GM21619 (cell line): ENCODE data around the gene SLC38A3.

Experiments
- ATAC-seq: cut with Tn5 transposase; IDR thresholded peaks from one replicate; pipeline ENCODE4 v1.9.1; 2021; ENCODE audit not compliant: unreplicated experiment

The SLC38A3 gene

GRCh38 chr3:50204804-50205412 is at the start of gene SLC38A3:
SLC38A3 (plus strand) TSS chr3:50205271; CDS start chr3:50214200, 8,929 bp downstream.
- ATAC-seq, result no peak

- ATAC-seq, result no peak
These were observed 49.6 kb upstream of the SLC38A3 start for GRCh38 chr3:50155491-50155878.

- no peak for ATAC-seq
These were observed 49.2 kb upstream of the SLC38A3 start for GRCh38 chr3:50155891-50156290.

DNA sequence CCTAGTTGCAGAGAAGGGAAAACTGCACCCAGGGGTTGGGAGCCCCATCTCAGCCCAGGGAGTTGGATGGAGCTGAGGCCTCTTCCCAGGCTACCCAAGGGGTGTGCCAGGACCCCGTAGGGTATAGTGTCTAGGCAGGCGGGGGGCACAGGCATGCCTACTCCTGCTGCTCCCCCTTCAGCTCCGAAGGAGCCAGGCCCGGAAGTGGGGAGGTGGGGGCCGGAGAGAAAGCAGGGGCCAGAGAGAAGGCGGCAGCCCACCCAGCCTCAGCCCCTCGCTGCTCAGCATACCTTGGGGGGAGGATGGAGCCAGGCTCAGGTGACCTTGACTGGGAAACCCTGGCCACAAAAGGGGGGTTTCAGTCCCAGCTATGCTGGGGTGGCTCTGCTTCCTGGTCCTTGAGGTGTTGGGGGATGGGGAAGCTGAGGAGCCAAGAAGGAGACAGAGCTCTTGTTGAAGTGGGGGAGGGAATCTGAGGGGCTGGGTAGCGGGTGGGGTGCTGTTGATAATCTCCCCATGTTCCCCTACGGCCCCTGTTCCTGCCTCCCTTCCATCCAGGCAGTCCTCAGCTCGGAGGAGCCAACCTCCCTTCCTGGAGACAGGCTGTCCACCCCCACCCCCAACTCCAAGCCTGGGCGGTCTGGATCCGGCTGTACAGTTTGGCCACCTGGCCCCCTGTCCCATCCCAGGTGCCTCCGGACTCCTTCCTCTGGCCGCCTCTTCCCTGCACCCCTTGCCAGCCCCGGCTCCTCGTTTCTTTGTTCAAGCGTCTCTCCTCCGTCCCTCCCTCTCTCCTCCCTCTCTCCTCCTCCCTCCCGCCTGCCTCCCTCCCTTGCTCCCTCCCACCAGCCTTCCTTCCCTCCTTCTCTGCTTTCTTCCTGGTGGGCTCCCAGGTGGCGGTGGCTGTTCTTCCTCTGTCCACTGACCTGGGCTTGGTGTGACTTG is 48.2 kb upstream of the SLC38A3 start:
- ATAC-seq, result no peak

- no peak for ATAC-seq
These were observed 47.1 kb upstream of the SLC38A3 start for GRCh38 chr3:50157827-50158529.

DNA sequence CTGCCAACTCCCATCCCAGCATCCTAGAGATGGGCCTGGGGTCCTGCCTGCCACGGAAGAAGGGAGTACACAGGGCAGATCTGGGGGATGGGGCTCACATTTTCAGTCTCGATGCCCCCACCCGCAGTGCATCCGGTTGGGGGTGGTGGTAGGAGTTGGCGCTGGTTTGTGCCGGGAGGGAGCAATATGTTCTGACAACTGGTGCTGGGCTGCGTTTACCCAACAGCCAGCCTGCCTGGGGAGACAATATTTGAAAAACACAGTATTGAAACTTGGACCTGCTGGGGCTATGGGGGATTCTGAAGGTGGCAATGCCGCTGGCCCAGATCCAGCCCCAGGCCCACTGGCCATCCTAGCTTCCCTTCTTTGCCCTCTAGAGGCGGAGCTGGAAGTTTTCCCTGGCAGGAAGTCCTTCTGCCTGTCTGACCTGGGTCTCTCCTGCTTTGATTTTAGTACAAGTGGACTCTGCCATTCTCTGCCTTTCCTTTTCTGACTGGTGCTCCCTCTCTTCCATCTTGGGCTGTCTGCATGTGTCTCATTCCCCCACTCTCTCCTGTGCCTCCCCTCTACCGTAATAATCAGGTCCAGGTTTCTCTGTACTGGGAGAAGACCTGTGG is 46.4 kb upstream of the SLC38A3 start:
- ATAC-seq, result no peak

DNA sequence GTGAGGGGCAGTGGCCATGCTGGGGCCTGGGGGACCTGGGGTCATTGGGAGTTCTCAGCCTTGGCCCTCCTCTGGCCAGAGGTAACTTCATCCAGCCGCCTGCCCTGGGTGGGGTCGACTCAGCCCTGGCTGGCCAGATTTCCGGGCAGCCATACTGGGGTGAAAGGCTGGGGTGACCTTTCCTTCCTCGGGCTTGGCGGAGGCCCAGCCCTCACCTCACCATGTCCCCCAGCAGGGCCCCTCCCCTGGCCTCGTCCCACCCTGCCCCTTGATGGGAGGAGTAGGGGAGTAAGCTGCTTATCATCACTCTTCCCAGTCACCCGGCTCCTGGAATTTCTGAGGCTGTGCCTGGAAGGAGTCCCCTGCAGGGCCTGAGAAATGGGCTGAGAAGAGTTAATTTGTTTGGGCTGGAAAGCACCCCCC is 44.5 kb upstream of the SLC38A3 start:
- no peak for ATAC-seq

DNA sequence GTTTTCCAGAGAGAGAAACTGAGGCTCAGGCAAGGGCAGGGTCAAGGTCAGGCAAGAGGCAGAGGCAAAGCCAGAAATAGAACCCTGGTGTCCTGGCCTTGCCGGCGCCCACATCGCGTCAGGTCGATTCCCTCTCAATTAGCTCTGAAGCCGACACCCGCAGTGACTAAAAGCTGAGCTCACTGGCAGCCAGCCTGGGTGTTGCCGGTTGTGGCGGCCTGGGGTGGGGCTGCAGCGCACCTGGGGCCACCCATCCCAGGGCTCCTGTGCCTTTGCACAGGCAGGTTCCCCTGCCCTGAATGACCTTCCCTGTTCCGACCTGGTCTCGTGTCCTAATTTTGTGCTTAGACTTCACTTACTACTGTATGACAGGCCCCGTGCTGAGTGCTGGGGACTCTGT is 43.8 kb upstream of the SLC38A3 start:
- ATAC-seq, result no peak

- no peak for ATAC-seq
These were observed 42.8 kb upstream of the SLC38A3 start for GRCh38 chr3:50162034-50162883.

GRCh38 chr3:50163572-50164455 is 41.3 kb upstream of the SLC38A3 start:
- no peak for ATAC-seq

DNA sequence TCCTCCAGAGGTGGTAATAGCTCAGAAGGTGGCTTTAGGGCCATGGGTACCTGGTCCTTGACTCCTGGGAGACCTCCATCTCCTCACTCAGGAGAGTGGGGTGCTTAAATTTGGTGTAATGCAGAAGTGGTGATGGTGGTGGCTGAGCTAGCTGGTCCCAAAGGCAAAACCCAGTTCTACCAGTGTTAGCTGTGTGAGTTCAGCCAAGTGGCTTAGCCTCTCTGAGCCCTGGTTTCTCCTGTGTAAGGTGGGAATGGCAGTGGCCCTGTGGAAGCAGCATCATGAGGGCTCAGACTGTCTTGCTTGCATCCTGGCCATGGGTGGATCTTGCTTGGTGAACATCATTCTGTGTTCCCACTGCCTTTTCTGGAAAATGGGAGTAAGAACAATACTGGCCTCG is 40.6 kb upstream of the SLC38A3 start:
- ATAC-seq, result no peak

GRCh38 chr3:50164984-50165909 is 39.8 kb upstream of the SLC38A3 start:
- ATAC-seq, result no peak

DNA sequence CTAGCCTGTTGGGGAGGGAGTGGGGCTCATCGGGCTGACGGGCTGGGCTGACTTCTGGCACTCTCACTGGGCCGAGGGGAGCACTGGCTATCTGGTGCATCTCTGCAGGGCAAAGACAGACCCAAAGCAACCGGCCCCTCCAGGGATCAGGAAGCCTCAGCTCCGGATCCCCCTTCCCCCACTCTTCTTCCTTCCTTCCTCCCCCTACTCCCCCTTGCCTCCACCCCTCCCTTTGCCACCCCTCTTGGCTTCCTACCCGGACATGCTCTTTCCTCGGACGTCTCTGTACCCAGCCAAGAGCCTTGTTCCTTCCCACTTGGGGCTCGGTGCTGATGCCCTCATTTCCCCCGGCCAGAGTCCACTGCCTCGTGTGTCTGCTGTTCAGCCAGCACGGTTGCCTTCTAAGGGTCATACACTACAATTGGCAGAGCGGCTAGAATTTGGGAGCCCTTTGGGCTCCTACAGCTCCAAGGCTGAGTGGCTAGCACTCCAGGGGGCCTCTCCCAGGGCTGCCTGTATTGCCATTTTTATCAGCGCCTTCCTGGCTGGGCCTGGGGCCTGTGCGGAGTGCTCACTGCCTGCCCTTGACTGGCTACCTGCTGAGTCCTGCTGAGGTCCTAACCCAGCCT is 39.0 kb upstream of the SLC38A3 start:
- no peak for ATAC-seq

- ATAC-seq, result no peak
These were observed 38.5 kb upstream of the SLC38A3 start for GRCh38 chr3:50166620-50167019.

- ATAC-seq, result no peak
These were observed 37.8 kb upstream of the SLC38A3 start for GRCh38 chr3:50167069-50167840.

DNA sequence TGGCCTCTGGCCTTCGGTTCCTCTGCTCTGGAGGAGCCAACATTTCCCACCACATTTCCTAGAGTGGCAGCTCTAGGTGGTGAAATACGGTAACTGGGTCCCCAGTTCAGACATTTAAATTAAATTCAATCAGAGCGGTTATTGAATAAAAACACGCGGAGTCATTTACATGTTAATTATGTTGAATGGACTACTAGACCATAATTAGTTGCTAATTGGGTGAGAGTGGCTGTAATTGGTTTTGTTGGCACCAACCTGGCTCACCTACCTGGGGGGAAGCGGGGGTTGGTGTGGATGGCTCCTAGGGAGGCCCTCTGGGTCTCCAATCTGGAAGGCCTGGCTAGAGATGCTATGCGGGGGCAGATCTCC is 37.2 kb upstream of the SLC38A3 start:
- ATAC-seq, result no peak

DNA sequence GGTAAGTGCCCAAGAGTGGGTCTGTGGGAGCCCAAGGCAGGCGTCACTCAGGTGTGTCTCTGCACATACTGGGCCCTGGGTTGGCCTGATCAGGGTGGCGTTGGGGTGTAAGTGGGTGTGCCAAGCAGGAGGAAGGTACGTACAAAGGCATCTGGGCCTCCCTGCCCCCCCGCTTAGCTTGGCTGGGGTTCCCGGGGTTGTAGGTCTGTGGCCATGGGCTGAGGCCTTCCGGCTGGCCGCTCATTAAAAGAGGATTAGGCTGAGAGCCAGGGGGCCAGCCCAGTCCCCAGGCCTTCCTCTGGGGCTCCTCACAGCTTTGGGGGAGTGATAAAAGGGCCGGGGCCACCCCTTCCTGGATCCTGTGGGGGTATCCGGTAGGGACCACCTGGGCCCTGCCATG is 36.7 kb upstream of the SLC38A3 start:
- no peak for ATAC-seq
